Endothelial cell of umbilical vein (primary cell): ENCODE data around the gene C14orf180. TPM values are rescaled to one million over a fixed set of nuclear protein-coding genes. Genes with fewer than 3 reads are reported as not detected.

ENCODE experiments used
- BruUV-seq: library from RNA; stranded (reverse); fragments of 400-500 nt; replicated peaks from 2 replicates; lab custom pipeline; 2021; lab: Mats Ljungman, UMichigan
- CTCF ChIA-PET: fragments of 300-600, 350-600 bp; sonication (Branson Sonifier 250); formaldehyde crosslinking; loops from one replicate; lab custom pipeline; 2021; ENCODE audit warnings: antibody characterized with exemption, inconsistent platforms; lab: Charles Lee
- POLR2A ChIA-PET: fragments of 300-600, 350-600 bp; sonication (Branson Sonifier 250); formaldehyde crosslinking; loops from one replicate; lab custom pipeline; 2021; ENCODE audit warnings: antibody characterized with exemption, inconsistent platforms; lab: Charles Lee
- DNase-seq: peaks from one replicate; pipeline ENCODE4 v3.0.0-alpha.2; 2011; ENCODE audit warnings: low read depth, low spot score
- FAIRE-seq: peaks from 2 replicates; lab custom pipeline; 2011; peaks lifted over from hg19 to GRCh38; lab: Jason Lieb, UNC
- H2AFZ ChIP-seq: 2 replicates; pipeline ENCODE4 v1.6.0; 2012; ENCODE audit warnings: low read depth, low read length, control low read depth, inconsistent platforms
- H3K27ac ChIP-seq: 2 replicates; pipeline ENCODE4 v1.5.1; 2011; ENCODE audit warnings: low read depth, mild to moderate bottlenecking, control low read depth, low read length, moderate library complexity; ENCODE audit not compliant: insufficient read depth
- H3K27me3 ChIP-seq, 2 experiments: 2 replicates each; pipeline versions ENCODE4 v1.6.0 to v1.6.1; 2011; ENCODE audit warnings: low read length in 2 of 2, mixed read lengths in 1 of 2; ENCODE audit not compliant: control insufficient read depth in 2 of 2, insufficient read depth in 2 of 2
- H3K36me3 ChIP-seq, 2 experiments: 2 replicates in 1 of 2; 3 replicates in 1 of 2; pipeline ENCODE4 v1.5.1; 2011; ENCODE audit warnings: low read length in 2 of 2, mild to moderate bottlenecking in 1 of 2, moderate library complexity in 1 of 2; ENCODE audit not compliant: control insufficient read depth in 2 of 2, insufficient read depth in 2 of 2; ENCODE audit errors: extremely low read depth in 1 of 2
- H3K4me1 ChIP-seq: 3 replicates; pipeline ENCODE4 v1.5.1; 2011; ENCODE audit warnings: mild to moderate bottlenecking, low read length; ENCODE audit not compliant: control insufficient read depth, insufficient read depth; ENCODE audit errors: extremely low read depth
- H3K4me2 ChIP-seq: 2 replicates; pipeline ENCODE4 v1.6.1; 2011; ENCODE audit warnings: low read length, control low read depth, mixed read lengths; ENCODE audit not compliant: insufficient read depth
- H3K4me3 ChIP-seq, 3 experiments: fragments of 200-600 bp in 1 of 3; sonication (generic), shearing (Covaris generic) in 1 of 3; replicated peaks in 1 of 3; 2 replicates each; pipeline ENCODE4 v1.5.1; 2011 to 2016; ENCODE audit warnings: control low read depth in 3 of 3, low read length in 3 of 3, mild to moderate bottlenecking in 2 of 3, inconsistent platforms in 1 of 3, low read depth in 1 of 3, moderate library complexity in 1 of 3; ENCODE audit not compliant: insufficient read depth in 1 of 3
- H3K79me2 ChIP-seq: 2 replicates; pipeline ENCODE4 v1.6.0; 2012; ENCODE audit warnings: low read length, inconsistent platforms; ENCODE audit not compliant: control insufficient read depth, insufficient read depth
- H3K9ac ChIP-seq: replicated peaks from 2 replicates; pipeline ENCODE3; 2011; ENCODE audit warnings: low read length, control low read depth; ENCODE audit not compliant: insufficient read depth; ENCODE audit errors: extremely low read depth
- H3K9me1 ChIP-seq: replicated peaks from 3 replicates; pipeline ENCODE4 v1.6.0; 2011; ENCODE audit warnings: mild to moderate bottlenecking, low read length; ENCODE audit not compliant: control insufficient read depth, insufficient read depth; ENCODE audit errors: extremely low read depth
- H3K9me3 ChIP-seq: replicated peaks from 2 replicates; pipeline ENCODE4 v1.5.1; 2012; ENCODE audit warnings: low read length, inconsistent platforms; ENCODE audit not compliant: control insufficient read depth, insufficient read depth
- H4K20me1 ChIP-seq: replicated peaks from 2 replicates; pipeline ENCODE3; 2011; ENCODE audit warnings: mild to moderate bottlenecking, low read length; ENCODE audit not compliant: control insufficient read depth, insufficient read depth; ENCODE audit errors: extremely low read depth
- CTCF ChIP-seq, 2 donors: IDR thresholded peaks; 1 replicate in 1 of 2; 2 replicates in 1 of 2; pipeline ENCODE4 v1.5.1; 2011; ENCODE audit warnings: low read length in 2 of 2, mild to moderate bottlenecking in 2 of 2, moderate library complexity in 2 of 2, control low read depth in 1 of 2, inconsistent platforms in 1 of 2, low read depth in 1 of 2; ENCODE audit not compliant: insufficient read depth in 1 of 2; ENCODE audit errors: extremely low read depth in 1 of 2
- EZH2 ChIP-seq: IDR thresholded peaks from 2 replicates; pipeline ENCODE4 v1.6.1; 2012; ENCODE audit warnings: borderline replicate concordance, low read depth, mild to moderate bottlenecking, moderate library complexity, low read length, inconsistent platforms; ENCODE audit not compliant: severe bottlenecking
- FOS ChIP-seq: IDR thresholded peaks from 2 replicates; pipeline ENCODE4 v1.6.1; 2011; ENCODE audit warnings: mild to moderate bottlenecking, low read length, moderate library complexity, borderline replicate concordance; ENCODE audit not compliant: insufficient read depth
- GATA2 ChIP-seq: IDR thresholded peaks from 2 replicates; pipeline ENCODE4 v1.7.0; 2011; ENCODE audit warnings: low read depth, mild to moderate bottlenecking, moderate library complexity, mixed read lengths, low read length; ENCODE audit not compliant: insufficient read length, insufficient read depth
- JUN ChIP-seq: IDR thresholded peaks from 2 replicates; pipeline ENCODE4 v1.6.1; 2011; ENCODE audit warnings: borderline replicate concordance, low read depth; ENCODE audit not compliant: insufficient read length, insufficient read depth
- MAX ChIP-seq: IDR thresholded peaks from 2 replicates; pipeline ENCODE4 v1.6.1; 2011; ENCODE audit not compliant: insufficient read depth, insufficient read length
- MYC ChIP-seq: IDR thresholded peaks from one replicate; pipeline ENCODE4 v1.6.1; 2011; ENCODE audit warnings: mild to moderate bottlenecking, low read depth, low read length
- POLR2A ChIP-seq: IDR thresholded peaks from 2 replicates; pipeline ENCODE4 v1.6.1; 2012; ENCODE audit warnings: low read depth, mild to moderate bottlenecking, control low read depth, low read length
- POLR2AphosphoS5 ChIP-seq: IDR thresholded peaks from 2 replicates; pipeline ENCODE4 v1.6.1; 2012; ENCODE audit warnings: low read depth, mild to moderate bottlenecking, control low read depth, low read length, moderate library complexity; ENCODE audit not compliant: insufficient read depth
- dilution Hi-C: fragments of 300-500 bp; cut with MboI; formaldehyde crosslinking; loops from one replicate; pipeline ENCODE4 v1.15.0; 2019; ENCODE audit warnings: low sequenced_read_pairs; ENCODE audit not compliant: extremely low pct_ligation_motif_present
- intact Hi-C: fragments of 100-400 bp; cut with micrococcal nuclease; formaldehyde crosslinking; loops from one replicate; pipeline ENCODE4 v1.10.0; 2022
- polyA plus RNA-seq, 4 experiments: library from polyadenylated mRNA; depleted of rRNA in 3 of 4; stranded (reverse) in 3 of 4; unstranded in 1 of 4; fragments of >200 nt; gene quantifications; 2 replicates each; pipeline versions ENCODE4 v1.2.1 to v1.2.3, GENCODE V29; 2011 to 2012; ENCODE audit warnings: missing spikeins in 1 of 4
- total RNA-seq: library from RNA; stranded (reverse); gene quantifications from 2 replicates; pipeline ENCODE4 v1.2.3, GENCODE V29; 2021

The C14orf180 gene
- total and polyA plus RNA-seq, 2 donors (not counting 3 experiments of a cell fraction or from before 2014, with no cell fraction given) = not detected

GRCh38 chr14:104558231-104559027 lies 21.1 kb upstream of the C14orf180 start:
- no peaks in the 10 kb centered on the region for H3K4me1 ChIP-seq
- H3K9me3 ChIP-seq = no peaks in the 10 kb centered on the region
- H3K4me3 ChIP-seq = no peak overlapping the region
- POLR2A ChIA-PET = no interaction called here
- DNase-seq (no peak), FAIRE-seq (no peak)
- H3K4me2 ChIP-seq = no peak overlapping the region
- no peaks in the 10 kb centered on the region for H3K9me1 ChIP-seq
- no peak overlapping the region for H3K9ac ChIP-seq
- no peak overlapping the region for H3K27ac ChIP-seq
- no peaks in the 10 kb centered on the region for H3K36me3 ChIP-seq
- intact Hi-C loops = no loop called here
- no peaks in the 10 kb centered on the region for H3K27me3 ChIP-seq
- H4K20me1 ChIP-seq = no peaks in the 10 kb centered on the region
- CTCF ChIA-PET = interaction anchor here (1.2 to 1.4 kb wide), 2 partner anchors 421 to 481 kb away, joined by 4 read pairs; no protein-coding TSS in a partner anchor
- no peaks in the 10 kb centered on the region for H3K79me2 ChIP-seq
- dilution Hi-C loops = no loop called here
- H2AFZ ChIP-seq = no peak overlapping the region
- TF ChIP-seq FOS (no peak), JUN (no peak), CTCF (IDR thresholded peaks at IDR 0.05; ENCODE audit: extremely low read depth in 1 of 2, insufficient read depth in 1 of 2, low read depth in 1 of 2, low read length in 2 of 2) (no peak), MYC (no peak), EZH2 (no peak), GATA2 (no peak), MAX (no peak), POLR2A (no peak), POLR2AphosphoS5 (no peak)
- no TSS peak for BruUV-seq
